Articular chondrocyte of knee joint (primary cell): ENCODE measurements around the gene CACNG4. TPM values are rescaled to one million over a fixed set of nuclear protein-coding genes. Genes with fewer than 3 reads are reported as not detected.

Source experiments
- total RNA-seq: library from RNA; depleted of rRNA; stranded (reverse); fragments of >200 nt; gene quantifications from 2 replicates; pipeline ENCODE4 v1.2.3, GENCODE V29; 2012

CACNG4 gene
- total RNA-seq: not detected in 2 replicates

GRCh38 chr17:66963909-66964771 is at the start of gene CACNG4:
CACNG4 (plus strand) TSS chr17:66964707; CDS start chr17:66964912, 205 bp downstream.

GRCh38 chr17:67044016-67044772 is 79.7 kb downstream of the CACNG4 start, which contains the start of gene CACNG1:
CACNG1 (plus strand) TSS chr17:67044554; CDS start chr17:67044661, 107 bp downstream.

Other genes starting within 250 kb of the CACNG4 start
- gene CACNG5, start 129.6 kb upstream of the CACNG4 start, total RNA-seq: not detected in 2 replicates
- gene CACNG1, start 79.8 kb downstream of the CACNG4 start, total RNA-seq: not detected in 2 replicates